Sigmoid colon (tissue), 7 donors: ENCODE measurements around the gene DCANP1. TPM values are rescaled to one million over a fixed set of nuclear protein-coding genes. Genes with fewer than 3 reads are reported as not detected.

Experiments used
- DNase-seq: peaks from one replicate; pipeline ENCODE4 v3.0.0-alpha.2; 2019
- H3K27ac ChIP-seq, 4 donors: fragments of 200-600 bp; sonication (generic); one replicate each; pipeline ENCODE4 v1.5.1; 2016 to 2019; ENCODE audit warnings: mild to moderate bottlenecking in 1 of 4
- H3K27me3 ChIP-seq, 3 donors: fragments of 200-600 bp; sonication (generic); one replicate each; pipeline ENCODE4 v1.5.1; 2019; ENCODE audit warnings: mild to moderate bottlenecking in 1 of 3
- H3K36me3 ChIP-seq, 4 donors: fragments of 200-600 bp; sonication (generic); one replicate each; pipeline ENCODE4 v1.5.1; 2016 to 2019
- H3K4me1 ChIP-seq, 4 donors: fragments of 200-600 bp; sonication (generic); one replicate each; pipeline ENCODE4 v1.5.1; 2017 to 2019
- H3K4me3 ChIP-seq, 4 donors: fragments of 200-600 bp; sonication (generic); one replicate each; pipeline ENCODE4 v1.5.1; 2017 to 2019; ENCODE audit warnings: mild to moderate bottlenecking in 2 of 4, moderate library complexity in 1 of 4
- H3K9me3 ChIP-seq, 4 donors: fragments of 200-600 bp in 3 of 4; sonication (generic) in 3 of 4; one replicate each; pipeline versions ENCODE4 v1.5.1 to v1.6.1; 2013 to 2019
- EP300 ChIP-seq, 4 donors: sonication (generic); formaldehyde crosslinking; IDR thresholded peaks; one replicate each; pipeline ENCODE4 v1.6.1; 2017; ENCODE audit warnings: antibody characterized with exemption in 4 of 4
- POLR2A ChIP-seq, 2 donors: fragments of 450-650 bp; IDR thresholded peaks; one replicate each; pipeline ENCODE4 v1.6.1; 2016; ENCODE audit warnings: antibody characterized with exemption in 2 of 2, mild to moderate bottlenecking in 2 of 2, moderate library complexity in 2 of 2
- POLR2AphosphoS5 ChIP-seq, 4 donors: sonication (generic); formaldehyde crosslinking; IDR thresholded peaks; one replicate each; pipeline ENCODE4 v1.6.1; 2017; ENCODE audit warnings: antibody characterized with exemption in 4 of 4
- WGBS, 2 donors: extraction: QIAGEN DNeasy Blood & Tissue Kit; methylation state at CpG; one replicate each; pipeline ENCODE4 v1.1.7; 2013; 5-methylcytosine and 5-hydroxymethylcytosine counted together
- intact Hi-C: fragments of 100-400 bp; cut with DNase I; formaldehyde crosslinking; loops from one replicate; pipeline ENCODE4 v1.15.1; 2023
- polyA plus RNA-seq, 3 donors: library from polyadenylated mRNA; stranded (reverse); fragments of 200-250 nt; gene quantifications; one replicate each; pipeline ENCODE4 v1.2.3, GENCODE V29; 2013
- total RNA-seq, 4 donors: library from RNA; depleted of rRNA; stranded (reverse); fragments of >200 nt; gene quantifications; one replicate each; pipeline ENCODE4 v1.1.0, GENCODE V29; 2016
- TF ChIP-seq, protein P1 (sequence below), 4 experiments: fragments of 450-650 bp in 3 of 4; fragments of 200-600 bp in 1 of 4; IDR thresholded peaks; one replicate each; pipeline ENCODE4 v1.5.1; 2016 to 2019; ENCODE audit warnings: antibody characterized with exemption in 4 of 4, mild to moderate bottlenecking in 3 of 4, moderate library complexity in 2 of 4
- donor health status: healthy with polysubstance abuse.
- donor health status: Bipolar disorder and iron deficiency.
- donor health status: healthy.

DCANP1 gene
- total and polyA plus RNA-seq, 7 donors, result 0.13 to 0.46 TPM; not detected in 5

DNA sequence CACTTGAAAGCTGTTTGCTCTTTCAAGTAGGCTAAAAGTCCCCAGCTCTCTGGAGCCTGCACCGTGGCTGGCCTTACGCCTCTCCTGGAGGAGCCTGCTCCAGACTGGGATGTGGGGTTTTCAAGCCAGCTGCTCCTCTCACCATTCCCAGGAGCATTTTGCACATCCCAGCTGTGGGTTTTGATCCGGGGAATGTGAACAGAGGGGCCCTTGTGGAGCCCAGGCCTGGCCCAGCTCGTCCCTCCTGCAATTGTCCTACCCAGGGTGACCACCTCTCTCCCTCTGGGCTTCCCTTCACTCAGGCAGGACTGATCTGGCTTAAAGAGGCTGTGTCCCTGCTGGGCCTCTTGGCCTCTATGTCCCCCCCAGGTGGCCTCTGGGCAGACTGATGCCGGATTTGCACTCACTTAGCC lies 37.5 kb upstream of the DCANP1 start:
- TF ChIP-seq, protein P1, sequence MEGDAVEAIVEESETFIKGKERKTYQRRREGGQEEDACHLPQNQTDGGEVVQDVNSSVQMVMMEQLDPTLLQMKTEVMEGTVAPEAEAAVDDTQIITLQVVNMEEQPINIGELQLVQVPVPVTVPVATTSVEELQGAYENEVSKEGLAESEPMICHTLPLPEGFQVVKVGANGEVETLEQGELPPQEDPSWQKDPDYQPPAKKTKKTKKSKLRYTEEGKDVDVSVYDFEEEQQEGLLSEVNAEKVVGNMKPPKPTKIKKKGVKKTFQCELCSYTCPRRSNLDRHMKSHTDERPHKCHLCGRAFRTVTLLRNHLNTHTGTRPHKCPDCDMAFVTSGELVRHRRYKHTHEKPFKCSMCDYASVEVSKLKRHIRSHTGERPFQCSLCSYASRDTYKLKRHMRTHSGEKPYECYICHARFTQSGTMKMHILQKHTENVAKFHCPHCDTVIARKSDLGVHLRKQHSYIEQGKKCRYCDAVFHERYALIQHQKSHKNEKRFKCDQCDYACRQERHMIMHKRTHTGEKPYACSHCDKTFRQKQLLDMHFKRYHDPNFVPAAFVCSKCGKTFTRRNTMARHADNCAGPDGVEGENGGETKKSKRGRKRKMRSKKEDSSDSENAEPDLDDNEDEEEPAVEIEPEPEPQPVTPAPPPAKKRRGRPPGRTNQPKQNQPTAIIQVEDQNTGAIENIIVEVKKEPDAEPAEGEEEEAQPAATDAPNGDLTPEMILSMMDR (IDR thresholded peaks at IDR 0.05), result no peak
- TF ChIP-seq POLR2A (IDR thresholded peaks at IDR 0.05) (no peak), EP300 (IDR thresholded peaks at IDR 0.05) (no peak), POLR2AphosphoS5 (IDR thresholded peaks at IDR 0.05) (no peak)
- DNase-seq, result no peak
- 80 to 81% methylated on average over 5 of the region's 5 CpGs for WGBS, 2 donors
- Histone ChIP-seq H3K36me3 (no peaks in the 10 kb centered on the region), H3K27me3 (peaks cover 9 to 55% (median 45%) of the 10 kb centered on the region in 3 donors), H3K9me3 (no peaks in the 10 kb centered on the region), H3K4me1 (peaks cover 0 to 18% (median 16%) of the 10 kb centered on the region in 4 donors), H3K27ac (no peak overlapping the region), H3K4me3 (no peak overlapping the region)
- intact Hi-C loops, result no loop called here

DNA sequence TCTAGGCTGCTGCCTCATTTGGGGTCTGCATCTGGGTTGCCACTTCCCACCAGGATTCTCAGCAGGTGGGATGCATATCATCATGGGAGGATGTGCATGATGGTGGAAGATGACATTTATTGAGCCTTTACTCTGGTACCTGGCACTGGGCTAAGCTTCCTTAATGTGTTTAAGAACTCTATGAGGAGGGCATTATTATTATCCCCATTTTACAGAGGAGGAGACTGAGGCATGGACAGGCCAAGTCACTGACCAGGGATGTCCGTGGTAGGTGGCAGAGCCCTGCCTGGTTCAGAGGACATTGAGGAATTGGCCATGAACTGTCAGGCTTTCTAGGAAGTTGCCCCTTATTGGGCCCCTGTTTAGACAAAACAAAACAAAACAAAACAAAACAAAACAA lies 36.1 kb upstream of the DCANP1 start:
- TF ChIP-seq, protein P1 (IDR thresholded peaks at IDR 0.05), result no peak
- TF ChIP-seq POLR2A (IDR thresholded peaks at IDR 0.05), result no peak
- TF ChIP-seq EP300 (IDR thresholded peaks at IDR 0.05), result no peak
- no peak for TF ChIP-seq POLR2AphosphoS5 (IDR thresholded peaks at IDR 0.05)
- Histone ChIP-seq H3K4me3 (no peak overlapping the region), H3K27ac (no peak overlapping the region), H3K9me3 (no peaks in the 10 kb centered on the region), H3K27me3 (peaks cover 0 to 50% (median 31%) of the 10 kb centered on the region in 3 donors), H3K36me3 (no peaks in the 10 kb centered on the region), H3K4me1 (peaks cover 0 to 4% (median 2%) of the 10 kb centered on the region in 4 donors)
- WGBS, 2 donors, result 85% methylated on average over 1 of the region's 1 CpG
- intact Hi-C loops, result no loop called here
- no peak for DNase-seq

DNA sequence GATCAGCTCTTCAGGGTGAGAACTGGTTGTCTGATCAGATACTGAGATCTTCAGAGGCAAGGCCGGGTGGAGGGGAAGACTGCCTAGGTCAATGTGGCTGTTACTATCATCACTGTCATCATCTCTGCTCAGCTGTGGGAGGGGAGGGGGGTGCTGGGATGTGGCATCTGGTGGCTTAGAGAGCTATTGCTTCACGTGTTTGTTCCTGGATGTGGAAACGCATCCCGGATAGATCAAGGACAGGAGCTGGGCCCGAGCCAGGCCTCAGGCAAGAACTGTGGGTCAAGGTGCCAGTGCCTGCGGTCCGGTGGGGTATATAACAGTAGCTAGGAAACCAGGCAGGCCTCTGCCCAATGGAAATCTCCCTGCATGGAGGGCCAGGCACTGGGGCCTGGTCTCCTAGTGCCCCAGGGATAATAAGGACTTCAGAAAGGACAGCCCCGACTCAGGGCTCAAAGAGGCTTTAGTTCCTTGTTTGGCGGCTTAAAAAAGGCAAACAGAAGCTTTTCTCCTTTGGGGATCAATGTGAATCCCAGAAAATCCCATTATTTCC lies 35.3 kb upstream of the DCANP1 start:
- Histone ChIP-seq H3K4me1 (no peaks in the 10 kb centered on the region), H3K27ac (no peak overlapping the region), H3K4me3 (no peak overlapping the region), H3K27me3 (peaks cover under 1 to 50% (median 31%) of the 10 kb centered on the region in 3 donors), H3K9me3 (no peaks in the 10 kb centered on the region), H3K36me3 (no peaks in the 10 kb centered on the region)
- intact Hi-C loops, result no loop called here
- TF ChIP-seq POLR2AphosphoS5 (IDR thresholded peaks at IDR 0.05), result no peak
- 75 to 81% methylated on average over 9 of the region's 9 CpGs for WGBS, 2 donors
- no peak for DNase-seq

DNA sequence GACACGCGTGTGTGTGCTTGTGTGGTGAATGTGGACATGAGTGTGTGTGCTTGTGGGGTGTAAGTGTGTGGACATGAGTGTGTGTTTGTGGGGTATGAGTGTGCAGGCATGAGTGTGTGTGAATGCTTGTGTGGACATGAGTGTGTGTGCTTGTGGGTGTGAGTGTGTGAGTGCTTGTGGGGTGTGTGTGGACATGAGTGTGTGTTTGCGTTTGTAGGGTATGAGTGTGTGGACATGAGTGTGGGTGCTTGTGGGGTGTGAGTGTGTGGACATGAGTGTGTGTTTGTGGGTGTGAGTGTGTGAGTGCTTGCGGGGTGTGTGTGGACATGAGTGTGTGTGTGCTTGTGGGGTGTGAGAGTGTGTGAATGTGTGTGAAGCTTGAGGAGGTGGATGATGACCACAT lies 34.8 kb upstream of the DCANP1 start:
- Histone ChIP-seq H3K27ac (no peak overlapping the region), H3K4me3 (no peak overlapping the region), H3K27me3 (peaks cover 3 to 50% (median 28%) of the 10 kb centered on the region in 3 donors), H3K4me1 (no peaks in the 10 kb centered on the region), H3K9me3 (no peaks in the 10 kb centered on the region), H3K36me3 (no peaks in the 10 kb centered on the region)
- intact Hi-C loops, result no loop called here
- WGBS, 2 donors, result 95 to 96% methylated on average over 4 of the region's 4 CpGs
- no peak for DNase-seq
- TF ChIP-seq POLR2AphosphoS5 (IDR thresholded peaks at IDR 0.05), result no peak
- TF ChIP-seq, protein P1 (IDR thresholded peaks at IDR 0.05), result no peak

DNA sequence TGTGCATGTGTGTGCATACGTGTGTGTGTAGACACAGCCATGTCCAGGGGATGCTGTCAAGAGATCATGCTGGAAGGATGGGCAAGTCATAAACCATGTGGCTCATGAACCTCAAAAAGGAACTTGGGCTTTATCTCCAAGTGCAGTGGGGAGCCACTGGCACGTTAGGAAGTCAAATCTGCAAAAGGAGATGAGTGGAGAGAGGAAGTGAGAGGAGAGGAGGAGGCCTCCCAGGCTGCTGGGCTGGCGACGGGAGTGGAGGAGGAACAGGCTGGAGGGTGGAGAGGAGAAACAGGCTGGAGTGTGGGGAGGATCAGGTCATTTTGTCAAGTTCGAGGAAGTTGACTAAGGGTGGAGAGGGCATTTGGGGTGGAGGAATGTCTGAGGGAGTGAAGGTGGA lies 34.2 kb upstream of the DCANP1 start:
- no peak overlapping the region for H3K4me3 ChIP-seq
- H3K36me3 ChIP-seq, result no peaks in the 10 kb centered on the region
- DNase-seq, result no peak
- TF ChIP-seq EP300 (IDR thresholded peaks at IDR 0.05) (no peak), POLR2A (IDR thresholded peaks at IDR 0.05) (no peak), POLR2AphosphoS5 (IDR thresholded peaks at IDR 0.05) (no peak)
- TF ChIP-seq, protein P1 (IDR thresholded peaks at IDR 0.05), result no peak
- H3K9me3 ChIP-seq, result no peaks in the 10 kb centered on the region
- peaks cover 3 to 50% (median 23%) of the 10 kb centered on the region in 3 donors for H3K27me3 ChIP-seq
- H3K27ac ChIP-seq, result no peak overlapping the region
- 42 to 57% methylated on average over 5 of the region's 5 CpGs for WGBS, 2 donors
- H3K4me1 ChIP-seq, result no peaks in the 10 kb centered on the region
- intact Hi-C loops, result no loop called here
